Measurements from ENCODE around the gene PLEKHM3.
"Not testable (repeated sequence)": the region's sequence is repeated elsewhere in the genome, so short reads cannot be mapped to it uniquely, and the experiment has no call there.

Gene PLEKHM3

GRCh38 chr2:207953354-207953753, 72.0 kb downstream of the PLEKHM3 start:
- no peak for DNase-seq (ENCODE audit: low read depth)

DNA sequence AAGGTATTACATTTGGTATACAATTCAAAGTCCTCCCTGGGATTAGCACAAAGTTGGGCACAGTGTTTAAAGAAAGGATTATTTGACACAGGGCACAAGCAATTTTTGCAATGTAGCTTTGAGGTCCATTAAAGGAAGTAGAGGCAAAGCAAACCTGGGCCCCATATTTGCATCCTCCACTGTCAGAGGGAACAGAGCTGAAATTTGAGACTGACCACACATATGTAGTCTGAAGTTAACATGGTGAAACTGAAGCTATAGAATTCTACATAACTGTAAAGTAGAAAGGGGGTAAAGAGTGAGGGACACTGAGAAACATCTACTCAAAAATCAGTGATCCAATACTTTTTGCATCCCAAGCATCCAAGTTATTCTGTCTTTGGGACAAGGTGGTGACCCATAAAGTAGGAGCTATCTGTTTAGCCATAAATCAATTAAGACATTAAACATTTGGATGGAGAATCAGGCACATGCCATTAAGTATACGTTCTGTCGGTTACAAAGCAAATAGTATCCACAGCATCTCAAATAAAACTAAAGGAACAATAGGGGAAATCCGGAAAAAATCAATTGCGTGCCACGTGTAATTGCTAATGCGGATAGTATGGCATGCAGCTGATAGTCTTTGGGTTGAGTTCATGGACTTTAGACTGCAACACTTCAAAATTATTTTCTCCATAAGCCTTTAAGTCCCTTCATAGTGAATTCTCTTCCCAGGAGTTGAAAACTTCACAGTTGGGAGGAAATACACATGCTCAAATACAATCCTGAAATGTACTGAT, 72.6 kb downstream of the PLEKHM3 start:
- no peak for DNase-seq (ENCODE audit: low read depth)
- H3K4me3 ChIP-seq (ENCODE audit: low read depth, low read length): no peak overlapping the region

More at GRCh38 chr2:207953354-207953753, 72.0 kb downstream of the PLEKHM3 start:
- no peak overlapping the region for H3K4me3 ChIP-seq (ENCODE audit: low read depth, low read length)

GRCh38 chr2:207951734-207952470, 73.4 kb downstream of the PLEKHM3 start:
- DNase-seq (ENCODE audit: low read depth): no peak
- H3K4me3 ChIP-seq (ENCODE audit: low read depth, low read length): no peak overlapping the region

DNA sequence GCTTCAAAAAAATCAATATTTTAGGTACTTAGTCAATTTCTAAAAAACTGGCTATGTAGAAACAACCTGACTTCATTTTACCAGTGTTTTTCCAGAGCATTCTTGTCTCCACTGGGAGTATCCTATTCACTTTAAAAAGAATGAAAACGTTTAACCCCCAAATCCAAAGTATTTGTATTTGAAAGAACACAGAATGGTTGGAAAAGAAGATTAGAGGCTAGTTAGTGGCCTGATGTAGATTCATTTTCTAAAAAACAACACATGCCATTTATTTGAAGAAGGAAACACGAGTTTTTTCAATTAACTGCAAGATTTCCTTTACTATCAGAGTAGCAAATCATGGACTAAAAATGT, 74.6 kb downstream of the PLEKHM3 start:
- no peak overlapping the region for H3K4me3 ChIP-seq (ENCODE audit: low read depth, low read length)
- DNase-seq (ENCODE audit: low read depth): no peak

DNA sequence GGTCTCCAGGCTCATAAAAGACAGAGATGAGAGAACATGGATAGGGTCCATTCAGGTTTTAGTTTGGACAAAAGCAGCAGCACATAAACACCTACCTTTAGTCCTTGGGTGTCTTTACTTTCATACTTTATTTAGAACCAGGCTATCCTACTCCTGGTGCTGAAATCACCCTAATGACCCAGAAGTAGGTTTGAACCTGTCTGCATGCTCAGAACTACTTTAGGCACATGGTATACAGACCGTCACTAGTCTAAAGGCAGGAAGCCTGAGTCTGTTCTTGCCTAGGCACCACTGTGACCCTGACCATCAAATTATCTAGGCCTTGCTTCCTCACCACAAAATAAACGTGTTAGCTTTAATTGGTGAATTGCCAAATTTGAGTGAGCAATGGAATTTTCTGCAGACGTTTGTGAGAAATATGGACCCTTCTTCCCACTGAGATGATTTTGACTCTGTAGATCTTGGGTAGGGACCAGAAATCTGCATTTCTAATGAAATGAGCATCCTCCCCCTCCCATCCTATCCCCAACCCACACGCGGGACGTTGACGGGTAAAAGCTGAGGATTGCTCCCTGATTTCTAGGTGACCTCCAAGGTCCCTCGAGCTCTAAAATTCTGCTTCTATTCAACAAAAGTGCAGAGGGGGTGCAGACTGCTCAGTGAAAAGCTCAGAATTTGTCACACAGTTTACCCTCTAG, 75.1 kb downstream of the PLEKHM3 start:
- no peak overlapping the region for H3K4me3 ChIP-seq (ENCODE audit: low read depth, low read length)
- no peak for DNase-seq (ENCODE audit: low read depth)

DNA sequence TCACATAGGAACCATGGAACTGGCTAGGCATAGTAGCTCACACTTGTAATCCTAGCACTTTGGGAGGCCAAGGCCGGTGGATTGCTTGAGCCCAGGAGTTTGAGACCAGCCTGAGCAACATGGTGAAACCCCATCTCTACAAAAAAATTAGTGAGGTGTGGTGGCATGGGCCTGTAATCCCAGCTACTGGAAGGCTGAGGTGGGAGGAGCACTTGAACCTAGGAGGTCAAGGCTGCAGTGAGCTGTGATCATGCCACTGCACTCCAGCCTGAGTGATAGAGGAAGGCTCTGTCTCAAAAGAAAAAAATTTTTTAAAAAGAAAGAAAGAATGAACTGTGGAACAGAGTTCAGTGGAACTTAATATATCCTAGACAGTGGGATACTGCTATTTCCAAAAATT, 76.1 kb downstream of the PLEKHM3 start:
- DNase-seq (ENCODE audit: low read depth); H3K4me3 ChIP-seq (ENCODE audit: low read depth, low read length): not testable (repeated sequence)

- DNase-seq (ENCODE audit: low read depth): no peak
- H3K4me3 ChIP-seq (ENCODE audit: low read depth, low read length): no peak overlapping the region
Measured at GRCh38 chr2:207944979-207945600, 80.2 kb downstream of the PLEKHM3 start.

- no peak overlapping the region for H3K4me3 ChIP-seq (ENCODE audit: low read depth, low read length)
- no peak for DNase-seq (ENCODE audit: low read depth)
Measured at GRCh38 chr2:207944334-207944733, 81.0 kb downstream of the PLEKHM3 start.

GRCh38 chr2:207939342-207940108, 85.8 kb downstream of the PLEKHM3 start:
- H3K4me3 ChIP-seq (ENCODE audit: low read depth, low read length): no peak overlapping the region
- DNase-seq (ENCODE audit: low read depth): no peak

- H3K4me3 ChIP-seq (ENCODE audit: low read depth, low read length): no peak overlapping the region
- no peak for DNase-seq (ENCODE audit: low read depth)
Measured at GRCh38 chr2:207938886-207939285, 86.4 kb downstream of the PLEKHM3 start.

DNA sequence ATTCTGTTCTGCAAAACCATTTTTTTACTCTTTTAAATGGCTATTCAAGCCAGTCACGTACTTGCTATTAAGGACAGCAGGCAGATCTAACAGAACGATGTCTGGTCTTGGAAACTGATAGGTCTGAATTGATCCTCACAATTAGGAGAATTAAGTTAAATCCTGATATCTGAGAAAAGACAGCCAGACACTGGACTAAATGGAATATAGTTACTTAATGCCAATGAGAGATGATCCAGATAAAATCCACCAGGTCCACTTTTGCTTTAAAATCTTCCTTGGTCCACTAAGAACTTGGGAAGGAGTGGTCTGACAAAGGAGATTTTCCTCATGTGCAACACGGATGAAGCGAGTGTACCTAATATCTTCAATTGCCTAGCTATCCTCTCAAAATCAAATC, 86.9 kb downstream of the PLEKHM3 start:
- DNase-seq (ENCODE audit: low read depth): no peak

GRCh38 chr2:207937823-207938222, 87.5 kb downstream of the PLEKHM3 start:
- no peak for DNase-seq (ENCODE audit: low read depth)
- no peak overlapping the region for H3K4me3 ChIP-seq (ENCODE audit: low read depth, low read length)

More for the DNA sequence above, 86.9 kb downstream of the PLEKHM3 start:
- no peak overlapping the region for H3K4me3 ChIP-seq (ENCODE audit: low read depth, low read length)

DNA sequence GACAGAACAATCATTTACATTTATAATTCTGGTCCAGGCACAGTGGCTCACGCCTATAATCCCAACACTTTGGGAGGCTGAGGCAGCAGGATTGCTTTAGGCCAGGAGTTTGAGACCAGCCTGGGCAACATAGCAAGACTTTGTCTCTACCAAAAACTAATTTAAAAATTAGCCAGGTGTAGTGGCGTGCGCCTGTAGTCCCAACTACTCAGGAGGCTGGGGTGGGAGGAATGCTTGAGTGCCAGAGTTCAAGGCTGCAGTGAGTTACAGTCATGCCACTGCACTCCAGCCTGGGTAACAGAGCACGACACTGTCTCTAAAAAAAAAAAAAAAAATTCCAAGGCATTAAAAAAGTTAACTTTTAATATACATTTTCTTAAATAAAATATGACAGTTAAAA, 88.1 kb downstream of the PLEKHM3 start:
- no peak overlapping the region for H3K4me3 ChIP-seq (ENCODE audit: low read depth, low read length)

DNA sequence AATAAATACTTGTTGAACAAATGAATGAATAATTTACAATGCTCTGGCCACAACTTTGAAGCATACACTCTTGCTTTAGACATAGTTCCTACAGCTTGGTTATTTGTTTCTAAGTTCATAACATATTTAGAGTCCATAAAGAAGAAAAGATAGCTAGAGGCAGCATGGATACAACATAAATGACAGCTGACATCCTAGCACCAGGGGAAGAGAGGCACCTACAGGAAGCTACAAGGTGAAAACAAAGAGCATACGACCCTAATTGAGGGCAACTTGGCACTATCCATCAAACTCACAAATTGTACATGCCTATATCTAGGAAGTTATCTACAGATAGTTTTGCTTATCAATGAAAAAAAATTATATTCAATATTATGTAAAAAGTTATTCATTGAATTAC, 88.9 kb downstream of the PLEKHM3 start:
- DNase-seq (ENCODE audit: low read depth): no peak
- H3K4me3 ChIP-seq (ENCODE audit: low read depth, low read length): no peak overlapping the region

More for the DNA sequence above, 88.1 kb downstream of the PLEKHM3 start:
- no peak for DNase-seq (ENCODE audit: low read depth)

DNA sequence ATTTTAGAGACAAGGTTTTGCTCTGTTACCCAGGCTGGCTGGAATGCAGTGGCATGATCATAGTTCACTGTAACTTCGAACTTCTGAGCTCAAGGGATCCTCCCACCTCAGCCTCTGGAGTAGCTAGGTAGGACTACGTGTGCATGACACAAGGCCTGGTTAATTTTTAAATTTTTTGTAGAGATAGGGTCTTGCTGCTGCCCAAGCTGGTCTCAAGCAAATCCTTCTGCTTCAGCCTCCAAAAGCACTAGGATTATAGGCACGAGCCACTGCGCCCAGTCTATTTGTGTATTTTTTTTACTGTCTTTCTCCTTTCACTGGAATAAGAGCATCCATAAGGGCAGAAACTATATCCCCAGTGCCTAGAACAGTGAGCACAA, 89.3 kb downstream of the PLEKHM3 start:
- no peak for DNase-seq (ENCODE audit: low read depth)
- H3K4me3 ChIP-seq (ENCODE audit: low read depth, low read length): no peak overlapping the region

DNA sequence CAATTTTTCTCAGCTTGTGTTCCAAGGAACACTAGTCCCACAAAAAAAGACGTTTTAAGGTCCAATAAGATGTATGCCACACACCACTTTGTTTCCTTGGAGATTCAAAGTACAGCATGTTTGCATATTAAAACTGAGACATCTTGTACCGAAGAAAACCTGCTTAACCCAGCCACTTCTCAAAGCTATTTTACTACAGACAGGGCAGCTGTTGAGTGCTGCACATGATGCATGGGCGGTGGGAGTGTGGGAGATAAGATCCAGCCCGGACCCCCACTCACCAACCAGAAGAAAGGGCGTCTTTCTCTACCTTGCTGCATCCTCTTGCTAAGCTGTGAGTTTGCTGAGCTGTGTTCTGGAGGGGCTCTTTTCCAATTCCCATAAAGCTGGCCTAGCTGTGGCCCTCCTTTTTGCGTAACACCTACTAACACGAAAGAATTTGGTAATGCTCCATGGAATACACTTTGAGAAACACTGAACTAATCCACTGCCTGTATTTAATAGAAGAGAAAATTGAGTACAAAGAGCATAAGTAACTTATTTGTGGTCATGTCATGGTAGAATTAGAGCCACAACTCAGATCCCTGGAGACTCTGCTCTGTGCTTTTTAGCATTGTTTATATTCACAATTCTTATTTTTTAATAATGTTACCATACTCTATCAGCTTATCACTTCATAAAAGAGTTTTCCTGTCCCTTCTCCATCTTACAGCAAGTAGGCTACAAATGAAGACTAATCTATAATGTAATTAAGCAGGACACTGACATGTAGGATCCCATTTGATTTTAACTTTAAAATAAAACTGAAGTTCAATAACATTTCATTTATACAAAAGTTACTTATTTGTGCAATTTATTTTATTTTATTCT, 90.0 kb downstream of the PLEKHM3 start:
- no peak for DNase-seq (ENCODE audit: low read depth)
- no peak overlapping the region for H3K4me3 ChIP-seq (ENCODE audit: low read depth, low read length)

DNA sequence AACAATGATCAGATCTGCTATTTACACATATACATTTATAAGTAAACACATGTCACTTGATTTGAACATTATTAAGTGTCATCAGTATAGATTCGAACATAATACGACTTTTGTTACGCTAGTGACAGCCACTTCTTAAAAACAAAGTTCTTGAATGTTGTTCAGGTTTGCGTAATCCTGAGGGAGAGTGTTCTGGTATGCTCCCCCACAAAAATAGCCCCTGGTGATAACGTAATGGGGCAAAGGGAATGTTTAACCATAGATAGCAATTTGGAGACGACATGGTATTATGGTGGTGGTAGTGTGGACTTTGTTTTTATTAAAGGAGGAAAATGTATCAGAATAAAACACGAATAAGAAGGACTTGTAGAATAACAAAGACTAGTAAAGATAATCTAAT, 90.6 kb downstream of the PLEKHM3 start:
- no peak for DNase-seq (ENCODE audit: low read depth)

GRCh38 chr2:207933396-207934065, 91.8 kb downstream of the PLEKHM3 start:
- no peak overlapping the region for H3K4me3 ChIP-seq (ENCODE audit: low read depth, low read length)

More for the DNA sequence above, 90.6 kb downstream of the PLEKHM3 start:
- H3K4me3 ChIP-seq (ENCODE audit: low read depth, low read length): no peak overlapping the region

More at GRCh38 chr2:207933396-207934065, 91.8 kb downstream of the PLEKHM3 start:
- DNase-seq (ENCODE audit: low read depth): no peak

Data from skeletal muscle cell (primary cell).